Lower leg skin (tissue), 3 donors: ENCODE measurements around the gene AIRE.

ENCODE experiments used
- POLR2A ChIP-seq, 2 donors: fragments of 450-650 bp; IDR thresholded peaks; one replicate each; pipeline ENCODE4 v1.6.1; 2016 to 2017; ENCODE audit warnings: antibody characterized with exemption in 2 of 2, mild to moderate bottlenecking in 1 of 2, moderate library complexity in 1 of 2
- TF ChIP-seq, protein P1 (sequence below), 3 donors: fragments of 450-650 bp; IDR thresholded peaks; one replicate each; pipeline ENCODE4 v1.5.1; 2016; ENCODE audit warnings: antibody characterized with exemption in 3 of 3, mild to moderate bottlenecking in 3 of 3, moderate library complexity in 2 of 3

DNA sequence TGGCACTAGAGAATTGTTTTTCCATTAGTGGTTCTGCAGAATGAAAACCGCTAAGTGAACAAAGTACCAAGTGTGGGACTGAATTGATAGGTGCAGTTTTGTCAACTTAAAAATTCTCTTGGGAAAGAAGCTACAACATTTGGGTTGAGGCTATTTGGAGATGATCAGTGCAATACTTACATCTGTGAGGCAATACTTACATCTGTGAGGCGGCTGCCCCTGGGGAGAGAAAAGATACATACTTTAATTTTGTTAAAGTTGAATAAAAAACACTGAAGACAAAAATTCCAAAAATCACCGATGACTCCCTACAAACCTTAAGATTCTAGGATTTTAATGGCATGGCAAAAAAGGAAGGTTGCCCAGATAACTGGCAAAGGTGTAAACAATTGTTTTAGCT, 51.8 kb downstream of the AIRE start:
- TF ChIP-seq, protein P1, sequence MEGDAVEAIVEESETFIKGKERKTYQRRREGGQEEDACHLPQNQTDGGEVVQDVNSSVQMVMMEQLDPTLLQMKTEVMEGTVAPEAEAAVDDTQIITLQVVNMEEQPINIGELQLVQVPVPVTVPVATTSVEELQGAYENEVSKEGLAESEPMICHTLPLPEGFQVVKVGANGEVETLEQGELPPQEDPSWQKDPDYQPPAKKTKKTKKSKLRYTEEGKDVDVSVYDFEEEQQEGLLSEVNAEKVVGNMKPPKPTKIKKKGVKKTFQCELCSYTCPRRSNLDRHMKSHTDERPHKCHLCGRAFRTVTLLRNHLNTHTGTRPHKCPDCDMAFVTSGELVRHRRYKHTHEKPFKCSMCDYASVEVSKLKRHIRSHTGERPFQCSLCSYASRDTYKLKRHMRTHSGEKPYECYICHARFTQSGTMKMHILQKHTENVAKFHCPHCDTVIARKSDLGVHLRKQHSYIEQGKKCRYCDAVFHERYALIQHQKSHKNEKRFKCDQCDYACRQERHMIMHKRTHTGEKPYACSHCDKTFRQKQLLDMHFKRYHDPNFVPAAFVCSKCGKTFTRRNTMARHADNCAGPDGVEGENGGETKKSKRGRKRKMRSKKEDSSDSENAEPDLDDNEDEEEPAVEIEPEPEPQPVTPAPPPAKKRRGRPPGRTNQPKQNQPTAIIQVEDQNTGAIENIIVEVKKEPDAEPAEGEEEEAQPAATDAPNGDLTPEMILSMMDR (IDR thresholded peaks at IDR 0.05): no peak
- TF ChIP-seq POLR2A (IDR thresholded peaks at IDR 0.05): no peak
